ENCODE data around the gene CFAP68. TPM values are rescaled to one million over a fixed set of nuclear protein-coding genes. Genes with fewer than 3 reads are reported as not detected.

CFAP68 gene
- total and polyA plus RNA-seq, 4 donors = 6.6 to 22.0 (median 13.3) TPM

DNA sequence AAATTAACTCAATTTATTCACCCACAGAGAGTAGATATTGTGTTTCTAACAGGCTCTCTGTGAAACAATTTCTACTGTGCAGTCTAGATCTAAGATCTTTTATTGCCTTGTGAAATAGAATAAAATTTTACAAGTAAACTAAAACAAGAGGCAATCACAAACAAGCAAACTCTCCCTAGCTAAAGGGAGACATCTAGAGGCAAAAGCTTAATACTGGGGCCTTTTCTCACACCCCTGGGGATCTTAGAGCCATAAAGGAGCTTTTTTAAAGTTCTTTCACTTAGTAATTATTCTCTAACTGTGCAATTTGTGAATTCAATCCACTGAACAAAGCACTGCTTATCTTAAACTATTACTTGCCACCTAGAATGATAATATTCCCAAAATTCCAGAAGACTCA is 27.7 kb upstream of the CFAP68 start:
- ATAC-seq (ENCODE audit: low FRiP score) = no peak
- Histone ChIP-seq H3K27me3 (ENCODE audit: control insufficient read depth in 1 of 2, insufficient read depth in 2 of 2, low read length in 1 of 2) (no peaks in the 10 kb centered on the region), H3K4me3 (ENCODE audit: low read length in 2 of 2) (no peak overlapping the region), H3K27ac (ENCODE audit: low read depth in 1 of 2, low read length in 2 of 2) (no peak overlapping the region), H3K9me3 (ENCODE audit: control insufficient read depth, low read length) (no peaks in the 10 kb centered on the region), H3K36me3 (ENCODE audit: control insufficient read depth in 1 of 2, insufficient read depth in 2 of 2, low read length in 1 of 2) (peaks cover 4 to 9% of the 10 kb centered on the region in 2 donors), H3K4me1 (ENCODE audit: control insufficient read depth in 1 of 2, insufficient read depth in 2 of 2, low read length in 2 of 2) (no peaks in the 10 kb centered on the region)
- DNase-seq = no peak
- intact Hi-C loops (cut with DNase I) = no loop called here

GRCh38 chr11:111852103-111852502 is 27.2 kb upstream of the CFAP68 start:
- H3K27me3 ChIP-seq (ENCODE audit: control insufficient read depth in 1 of 2, insufficient read depth in 2 of 2, low read length in 1 of 2) = no peaks in the 10 kb centered on the region
- H3K27ac ChIP-seq (ENCODE audit: low read depth in 1 of 2, low read length in 2 of 2) = no peak overlapping the region
- peaks cover 4 to 8% of the 10 kb centered on the region in 2 donors for H3K36me3 ChIP-seq (ENCODE audit: control insufficient read depth in 1 of 2, insufficient read depth in 2 of 2, low read length in 1 of 2)
- no peak overlapping the region for H3K4me3 ChIP-seq (ENCODE audit: low read length in 2 of 2)
- DNase-seq (no peak), ATAC-seq (ENCODE audit: low FRiP score) (no peak)
- WGBS, 2 donors = 71 to 79% methylated on average over 2 of the region's 2 CpGs
- H3K9me3 ChIP-seq (ENCODE audit: control insufficient read depth, low read length) = no peaks in the 10 kb centered on the region
- intact Hi-C loops (cut with DNase I) = no loop called here
- no peaks in the 10 kb centered on the region for H3K4me1 ChIP-seq (ENCODE audit: control insufficient read depth in 1 of 2, insufficient read depth in 2 of 2, low read length in 2 of 2)

DNA sequence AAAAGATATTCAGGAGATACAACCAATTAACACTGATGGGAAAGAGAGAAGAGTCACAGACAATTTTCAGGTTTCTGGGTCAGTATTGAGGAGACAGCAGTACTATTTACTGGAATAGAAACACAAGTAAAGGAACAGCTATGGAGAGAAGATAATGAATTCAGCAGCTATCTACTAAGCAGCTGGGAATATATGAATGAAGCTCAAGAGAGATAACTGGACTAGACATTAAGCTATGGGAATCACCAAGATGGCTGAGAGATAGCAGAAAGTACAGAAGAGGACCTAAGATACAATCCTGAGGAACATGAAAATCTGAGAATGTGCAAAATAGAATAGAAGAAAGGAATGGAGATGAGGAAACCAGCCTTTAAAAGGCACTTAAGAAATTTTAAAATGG is 23.8 kb upstream of the CFAP68 start:
- Histone ChIP-seq H3K27ac (ENCODE audit: low read depth in 1 of 2, low read length in 2 of 2) (no peak overlapping the region), H3K4me1 (ENCODE audit: control insufficient read depth in 1 of 2, insufficient read depth in 2 of 2, low read length in 2 of 2) (no peaks in the 10 kb centered on the region), H3K4me3 (ENCODE audit: low read length in 2 of 2) (no peak overlapping the region), H3K9me3 (ENCODE audit: control insufficient read depth, low read length) (no peaks in the 10 kb centered on the region), H3K36me3 (ENCODE audit: control insufficient read depth in 1 of 2, insufficient read depth in 2 of 2, low read length in 1 of 2) (peaks cover 4 to 9% of the 10 kb centered on the region in 2 donors), H3K27me3 (ENCODE audit: control insufficient read depth in 1 of 2, insufficient read depth in 2 of 2, low read length in 1 of 2) (no peaks in the 10 kb centered on the region)
- ATAC-seq (ENCODE audit: low FRiP score) (no peak), DNase-seq (no peak)
- intact Hi-C loops (cut with DNase I) = no loop called here

GRCh38 chr11:111860257-111860656 is 19.1 kb upstream of the CFAP68 start:
- no peaks in the 10 kb centered on the region for H3K9me3 ChIP-seq (ENCODE audit: control insufficient read depth, low read length)
- DNase-seq (no peak), ATAC-seq (ENCODE audit: low FRiP score) (no peak)
- no peak overlapping the region for H3K27ac ChIP-seq (ENCODE audit: low read depth in 1 of 2, low read length in 2 of 2)
- H3K4me1 ChIP-seq (ENCODE audit: control insufficient read depth in 1 of 2, insufficient read depth in 2 of 2, low read length in 2 of 2) = no peaks in the 10 kb centered on the region
- H3K4me3 ChIP-seq (ENCODE audit: low read length in 2 of 2) = no peak overlapping the region
- H3K27me3 ChIP-seq (ENCODE audit: control insufficient read depth in 1 of 2, insufficient read depth in 2 of 2, low read length in 1 of 2) = no peaks in the 10 kb centered on the region
- WGBS, 2 donors = 87 to 92% methylated on average over 3 of the region's 3 CpGs
- intact Hi-C loops (cut with DNase I) = no loop called here
- H3K36me3 ChIP-seq (ENCODE audit: control insufficient read depth in 1 of 2, insufficient read depth in 2 of 2, low read length in 1 of 2) = peaks cover 1 to 7% of the 10 kb centered on the region in 2 donors

GRCh38 chr11:111870113-111870512 is 9.2 kb upstream of the CFAP68 start:
- H3K36me3 ChIP-seq (ENCODE audit: control insufficient read depth in 1 of 2, insufficient read depth in 2 of 2, low read length in 1 of 2) = peaks cover 3 to 5% of the 10 kb centered on the region in 2 donors
- ATAC-seq (ENCODE audit: low FRiP score) (no peak), DNase-seq (no peak)
- H3K27me3 ChIP-seq (ENCODE audit: control insufficient read depth in 1 of 2, insufficient read depth in 2 of 2, low read length in 1 of 2) = no peaks in the 10 kb centered on the region
- no peak overlapping the region for H3K27ac ChIP-seq (ENCODE audit: low read depth in 1 of 2, low read length in 2 of 2)
- intact Hi-C loops (cut with DNase I) = loop anchor here (10.0 kb wide), 1 partner anchor 205 kb away; the partner anchor contains the start of genes NKAPD1 (in 2 of the 2) and PIH1D2 (in 2 of the 2)
- WGBS, 2 donors = 90 to 91% methylated on average over 1 of the region's 1 CpG
- peak overlapping the region in 1 of 2 donors; percentile 93 for H3K4me3 ChIP-seq (ENCODE audit: low read length in 2 of 2)
- H3K4me1 ChIP-seq (ENCODE audit: control insufficient read depth in 1 of 2, insufficient read depth in 2 of 2, low read length in 2 of 2) = peaks cover 0 to 3% of the 10 kb centered on the region in 2 donors
- H3K9me3 ChIP-seq (ENCODE audit: control insufficient read depth, low read length) = no peaks in the 10 kb centered on the region

DNA sequence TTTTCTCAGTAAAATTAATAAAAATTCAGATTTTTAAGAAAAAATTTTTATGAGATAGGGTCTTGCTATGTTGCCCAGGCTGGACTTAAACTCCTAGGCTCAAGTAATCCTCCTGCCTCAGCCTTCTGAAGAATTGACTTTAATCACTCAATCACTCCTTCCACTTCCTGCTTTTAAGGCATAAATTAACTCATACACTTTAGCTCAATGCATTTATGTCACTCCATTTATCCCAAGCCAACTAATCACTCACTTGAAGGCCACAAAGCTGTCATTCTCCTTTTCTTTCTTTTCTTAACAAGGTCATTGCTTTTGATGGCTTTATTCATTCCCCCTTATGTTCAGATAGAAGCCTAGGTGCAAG is 8.8 kb upstream of the CFAP68 start:
- intact Hi-C loops (cut with DNase I) = loop anchor here (10.0 kb wide), 1 partner anchor 204 kb away; the partner anchor contains the start of genes NKAPD1 (in 2 of the 2) and PIH1D2 (in 2 of the 2)
- H3K27me3 ChIP-seq (ENCODE audit: control insufficient read depth in 1 of 2, insufficient read depth in 2 of 2, low read length in 1 of 2) = no peaks in the 10 kb centered on the region

DNA sequence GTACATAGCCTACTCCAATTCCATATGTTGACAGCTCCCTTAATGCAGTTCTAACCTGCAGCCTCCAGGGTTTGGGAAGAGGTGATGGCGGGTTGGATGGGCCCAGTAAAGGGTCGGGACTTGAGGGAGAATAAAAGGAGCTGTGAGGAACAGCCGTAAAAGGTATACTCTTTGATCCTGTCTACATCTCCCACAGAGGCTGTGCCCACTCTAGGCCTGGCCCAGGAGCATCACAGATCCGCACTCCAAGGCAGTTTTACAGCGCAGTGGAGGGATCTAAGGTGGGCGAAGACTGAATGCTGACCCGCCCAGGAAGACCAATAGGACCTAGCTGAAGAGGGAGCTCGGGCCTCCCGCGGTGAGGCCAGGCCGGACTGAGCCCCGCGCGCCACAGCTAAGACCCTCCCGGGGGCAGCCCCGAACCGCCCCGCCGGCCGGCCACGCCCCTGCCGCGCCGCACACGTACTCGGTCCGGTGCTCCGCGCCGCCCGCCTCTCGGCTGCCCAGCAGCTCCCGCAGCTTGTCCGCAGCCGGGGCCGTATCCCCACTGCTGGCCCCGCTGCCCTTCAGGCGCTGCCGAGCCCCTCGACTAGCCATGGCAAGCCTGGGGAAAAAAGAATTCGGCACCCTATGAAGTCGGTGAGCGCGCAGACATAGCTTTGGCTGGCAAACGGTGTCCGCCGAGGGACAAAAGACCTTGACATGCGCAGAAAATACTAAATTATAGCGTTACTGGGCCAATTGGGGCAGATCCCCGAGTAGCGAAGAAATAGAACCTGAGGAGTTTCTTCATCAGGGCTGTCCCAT is 8.3 kb upstream of the CFAP68 start, which contains the start of gene ALG9:
ALG9 (minus strand) TSS at position 696 of the 807 bp plus-strand sequence; CDS start at position 597, 99 bp downstream.
- intact Hi-C loops (cut with DNase I) = loop anchor here (10.0 kb wide), 1 partner anchor 204 kb away; the partner anchor contains the start of genes NKAPD1 (in 2 of the 2) and PIH1D2 (in 2 of the 2)
- peaks cover 3 to 4% of the 10 kb centered on the region in 2 donors for H3K36me3 ChIP-seq (ENCODE audit: control insufficient read depth in 1 of 2, insufficient read depth in 2 of 2, low read length in 1 of 2)
- no peaks in the 10 kb centered on the region for H3K27me3 ChIP-seq (ENCODE audit: control insufficient read depth in 1 of 2, insufficient read depth in 2 of 2, low read length in 1 of 2)
- peaks cover 0 to 3% of the 10 kb centered on the region in 2 donors for H3K4me1 ChIP-seq (ENCODE audit: control insufficient read depth in 1 of 2, insufficient read depth in 2 of 2, low read length in 2 of 2)
- DNase-seq (peak; percentile 93 to 96), ATAC-seq (ENCODE audit: low FRiP score) (peak; percentile 94)
- WGBS, 2 donors = 0 to 1% methylated on average over 24 to 51 of the region's 51 CpGs
- peak within 1 kb of the TSS; percentile 72 to 93 for H3K4me3 ChIP-seq (ENCODE audit: low read length in 2 of 2)
- no peaks in the 10 kb centered on the region for H3K9me3 ChIP-seq (ENCODE audit: control insufficient read depth, low read length)
- H3K27ac ChIP-seq (ENCODE audit: low read depth in 1 of 2, low read length in 2 of 2) = peak within 1 kb of the TSS; percentile 37 to 91

More for the DNA sequence above, 8.8 kb upstream of the CFAP68 start:
- Histone ChIP-seq H3K36me3 (ENCODE audit: control insufficient read depth in 1 of 2, insufficient read depth in 2 of 2, low read length in 1 of 2) (peaks cover 3 to 5% of the 10 kb centered on the region in 2 donors), H3K27ac (ENCODE audit: low read depth in 1 of 2, low read length in 2 of 2) (no peak overlapping the region), H3K4me3 (ENCODE audit: low read length in 2 of 2) (peak overlapping the region; percentile 72 to 93), H3K4me1 (ENCODE audit: control insufficient read depth in 1 of 2, insufficient read depth in 2 of 2, low read length in 2 of 2) (peaks cover 0 to 3% of the 10 kb centered on the region in 2 donors), H3K9me3 (ENCODE audit: control insufficient read depth, low read length) (no peaks in the 10 kb centered on the region)
- DNase-seq = no peak
- no peak for ATAC-seq (ENCODE audit: low FRiP score)

DNA sequence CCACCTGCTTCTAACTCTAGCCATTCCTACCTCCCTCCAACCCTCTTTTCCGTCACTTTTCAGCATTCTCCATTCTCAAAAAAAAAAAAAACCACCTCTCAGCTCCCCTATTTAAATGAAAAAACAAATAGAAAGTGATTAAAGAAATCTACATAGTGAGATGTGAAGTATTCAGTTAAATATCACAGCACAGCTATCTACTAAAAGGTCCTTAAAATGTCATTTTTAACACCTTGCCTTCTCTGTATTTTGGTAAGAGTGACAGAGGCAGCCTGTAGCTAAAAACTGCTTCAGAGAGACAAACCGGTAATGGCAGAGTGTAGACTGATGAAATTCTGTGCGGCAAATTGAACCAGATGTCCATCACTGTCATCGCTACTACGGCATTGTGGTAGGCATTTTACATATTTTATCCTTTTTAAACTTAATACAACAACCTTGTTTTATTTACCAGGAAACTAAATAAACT is 7.6 kb upstream of the CFAP68 start:
- WGBS, 2 donors = 35 to 36% methylated on average over 5 of the region's 5 CpGs
- ATAC-seq (ENCODE audit: low FRiP score) = no peak
- intact Hi-C loops (cut with DNase I) = loop anchor here (10.0 kb wide), 1 partner anchor 203 kb away; the partner anchor contains the start of genes NKAPD1 (in 2 of the 2) and PIH1D2 (in 2 of the 2)

More for the DNA sequence above, 7.6 kb upstream of the CFAP68 start:
- H3K9me3 ChIP-seq (ENCODE audit: control insufficient read depth, low read length) = no peaks in the 10 kb centered on the region
- no peaks in the 10 kb centered on the region for H3K27me3 ChIP-seq (ENCODE audit: control insufficient read depth in 1 of 2, insufficient read depth in 2 of 2, low read length in 1 of 2)
- DNase-seq = no peak
- peaks cover 0 to 3% of the 10 kb centered on the region in 2 donors for H3K36me3 ChIP-seq (ENCODE audit: control insufficient read depth in 1 of 2, insufficient read depth in 2 of 2, low read length in 1 of 2)
- peaks cover 0 to 3% of the 10 kb centered on the region in 2 donors for H3K4me1 ChIP-seq (ENCODE audit: control insufficient read depth in 1 of 2, insufficient read depth in 2 of 2, low read length in 2 of 2)
- H3K4me3 ChIP-seq (ENCODE audit: low read length in 2 of 2) = peak overlapping the region; percentile 72 to 93
- H3K27ac ChIP-seq (ENCODE audit: low read depth in 1 of 2, low read length in 2 of 2) = peak overlapping the region; percentile 37 to 91

Measured in aorta (tissue), 5 donors.